SK-N-SH (cell line): Measurements from ENCODE around the gene BRWD1.

Experiments used
- CTCF ChIP-seq: fragments of 200-600 bp; sonication (generic); IDR thresholded peaks from 2 replicates; pipeline ENCODE4 v1.6.1; 2017; ENCODE audit warnings: antibody characterized with exemption, mild to moderate bottlenecking, moderate library complexity
- MXI1 ChIP-seq: IDR thresholded peaks from 2 replicates; pipeline ENCODE4 v1.6.1; 2012; ENCODE audit warnings: mild to moderate bottlenecking, low read depth, low read length, improper control_type of control experiment
- RAD21 ChIP-seq: IDR thresholded peaks from 2 replicates; pipeline ENCODE4 v1.6.1; 2012; ENCODE audit warnings: mild to moderate bottlenecking, low read length
- SMC3 ChIP-seq: IDR thresholded peaks from 2 replicates; pipeline ENCODE4 v1.6.1; 2012; ENCODE audit warnings: low read depth, low read length, improper control_type of control experiment

GRCh38 chr21:39173716-39174680 lies 139.4 kb downstream of the BRWD1 start:
- TF ChIP-seq CTCF (no peak), SMC3 (no peak), MXI1 (no peak), RAD21 (no peak)
